ENCODE data around the gene TNK2. TPM values are rescaled to one million over a fixed set of nuclear protein-coding genes. Genes with fewer than 3 reads are reported as not detected.
A peak's percentile ranks its signal among the peaks of the same experiment; 100 is the strongest.

The TNK2 gene
- polyA plus RNA-seq, 3 donors = 0.84 to 131 (median 1.8) TPM

DNA sequence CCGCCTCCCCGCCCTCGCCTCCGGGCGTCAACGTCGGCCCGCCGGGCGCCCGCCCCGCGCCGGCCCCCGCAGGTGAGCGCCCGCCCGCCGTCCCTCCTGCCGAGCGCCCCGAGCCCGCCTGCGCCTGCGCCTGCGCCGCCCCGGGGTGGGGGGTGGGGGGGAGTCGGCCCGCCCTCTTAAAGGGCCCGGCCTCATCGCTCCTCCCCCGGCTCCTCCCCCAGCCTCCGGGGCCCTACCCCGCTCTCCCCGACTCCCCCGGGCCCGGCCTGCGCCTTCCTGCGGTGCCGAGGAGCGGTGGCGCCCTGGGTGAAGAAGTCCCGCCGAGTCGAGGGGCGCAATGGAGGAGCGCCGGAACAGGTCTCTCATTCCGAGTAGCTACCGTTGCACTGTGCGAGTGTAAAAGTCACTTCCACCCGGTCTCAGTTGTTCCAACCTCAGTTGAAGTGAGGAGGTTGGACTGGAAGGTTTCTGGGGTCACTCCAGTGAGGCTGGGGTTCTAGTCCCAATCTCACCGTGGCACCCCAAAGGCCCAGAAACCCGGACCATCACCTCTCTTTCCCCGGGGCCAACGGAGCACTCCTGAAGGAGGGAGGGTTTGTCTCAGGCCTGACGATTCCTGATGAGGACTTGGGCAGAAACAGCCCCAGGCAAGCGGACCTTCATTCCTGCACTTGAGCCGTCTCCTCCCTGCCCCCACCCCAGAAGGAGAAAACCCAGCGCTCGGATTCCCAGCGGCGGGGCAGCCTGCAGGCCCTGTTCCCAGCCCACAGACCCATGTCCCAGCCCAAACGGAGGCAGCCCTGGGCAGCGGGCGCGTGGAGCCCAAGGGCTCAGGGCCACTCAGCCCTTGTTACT lies 1.5 kb upstream of the TNK2 start:
- Histone ChIP-seq H3K4me1 (ENCODE audit: control insufficient read depth in 1 of 2, insufficient read depth in 2 of 2, low read length in 2 of 2) (peaks cover 45 to 48% of the 10 kb centered on the region in 2 donors), H3K4me3 (replicated peaks in 1 of 3; ENCODE audit: low read depth in 2 of 3, low read length in 3 of 3) (peak overlapping the region; percentile 12 to 72 (median 29)), H3K9ac (ENCODE audit: insufficient read depth, low read length, poor library complexity, severe bottlenecking) (no peak overlapping the region), H3K79me2 (ENCODE audit: insufficient read depth, low read length) (peaks cover 51% of the 10 kb centered on the region), H3K9me3 (replicated peaks in 1 of 2; ENCODE audit: control insufficient read depth in 1 of 2, insufficient read depth in 1 of 2, low read length in 2 of 2) (no peaks in the 10 kb centered on the region), H3K4me2 (replicated peaks; ENCODE audit: extremely low read depth, low read length, poor library complexity, severe bottlenecking) (peak overlapping the region; percentile 91), H3K36me3 (replicated peaks in 1 of 2; ENCODE audit: control insufficient read depth in 1 of 2, insufficient read depth in 2 of 2, low read length in 2 of 2) (no peaks in the 10 kb centered on the region), H2AFZ (ENCODE audit: insufficient read depth, low read depth, low read length, poor library complexity, severe bottlenecking) (peak overlapping the region; percentile 79), H3K27ac (ENCODE audit: low read depth in 1 of 2, low read length in 2 of 2) (peak overlapping the region; percentile 1 to 47), H3K27me3 (ENCODE audit: control insufficient read depth in 2 of 2, insufficient read depth in 2 of 2, low read length in 2 of 2) (no peaks in the 10 kb centered on the region), H4K20me1 (ENCODE audit: insufficient read depth, low read length) (peaks cover 6% of the 10 kb centered on the region)
- H3K9me3 Mint-ChIP-seq = peaks cover 0 to 1% (median 0%) of the 10 kb centered on the region in 7 donors
- H3K4me3 Mint-ChIP-seq = peak overlapping the region; percentile 75 to 76
- peak; percentile 72 to 79 (median 73) for DNase-seq
- H3K4me1 Mint-ChIP-seq = peaks cover 43% of the 10 kb centered on the region
- H3K27me3 Mint-ChIP-seq (ENCODE audit: low read depth in 3 of 3) = peaks cover 0 to 1% (median 1%) of the 10 kb centered on the region in 3 donors
- 20% methylated on average over 50 of the region's 68 CpGs for WGBS (ENCODE audit: insufficient coverage)
- H3K36me3 Mint-ChIP-seq = peaks cover 12 to 15% of the 10 kb centered on the region in 2 donors
- intact Hi-C loops (cut with micrococcal nuclease) = loop anchor here (2.0 to 10.0 kb wide), 5 partner anchors 15 to 1325 kb away; partner anchors contain the start of genes NRROS (in 1 of the 2) and PPP1R2 (in 1 of the 2)
- TF ChIP-seq CTCF (IDR thresholded peaks at IDR 0.05) = no peak
- peak overlapping the region in 3 of 7 donors; percentile 40 to 78 (median 74) for H3K27ac Mint-ChIP-seq

- peaks cover 47% of the 10 kb centered on the region for H3K4me1 Mint-ChIP-seq
- H3K9me3 Mint-ChIP-seq = peaks cover 0 to 1% (median 0%) of the 10 kb centered on the region in 7 donors
- peaks cover 0 to 1% (median 1%) of the 10 kb centered on the region in 3 donors for H3K27me3 Mint-ChIP-seq (ENCODE audit: low read depth in 3 of 3)
- no peaks in the 10 kb centered on the region for H3K36me3 ChIP-seq (replicated peaks in 1 of 2; ENCODE audit: control insufficient read depth in 1 of 2, insufficient read depth in 2 of 2, low read length in 2 of 2)
- H3K27me3 ChIP-seq (ENCODE audit: control insufficient read depth in 2 of 2, insufficient read depth in 2 of 2, low read length in 2 of 2) = no peaks in the 10 kb centered on the region
- under 1% methylated on average over 79 of the region's 103 CpGs for WGBS (ENCODE audit: insufficient coverage)
- H2AFZ ChIP-seq (ENCODE audit: insufficient read depth, low read depth, low read length, poor library complexity, severe bottlenecking) = no peak overlapping the region
- peaks cover 60% of the 10 kb centered on the region for H3K79me2 ChIP-seq (ENCODE audit: insufficient read depth, low read length)
- H4K20me1 ChIP-seq (ENCODE audit: insufficient read depth, low read length) = peaks cover 6% of the 10 kb centered on the region
- H3K4me2 ChIP-seq (replicated peaks; ENCODE audit: extremely low read depth, low read length, poor library complexity, severe bottlenecking) = peak overlapping the region; percentile 91
- H3K9ac ChIP-seq (ENCODE audit: insufficient read depth, low read length, poor library complexity, severe bottlenecking) = peak overlapping the region; percentile 93
- no peaks in the 10 kb centered on the region for H3K9me3 ChIP-seq (replicated peaks in 1 of 2; ENCODE audit: control insufficient read depth in 1 of 2, insufficient read depth in 1 of 2, low read length in 2 of 2)
- peaks cover 12 to 15% of the 10 kb centered on the region in 2 donors for H3K36me3 Mint-ChIP-seq
- DNase-seq = peak in 1 of 3 donors; percentile 16
- intact Hi-C loops (cut with micrococcal nuclease) = loop anchor here (2.0 to 10.0 kb wide), 5 partner anchors 14 to 1324 kb away; partner anchors contain the start of genes NRROS (in 1 of the 2) and PPP1R2 (in 1 of the 2)
- peak overlapping the region; percentile 99 to 100 (median 99) for H3K27ac Mint-ChIP-seq
- H3K4me3 Mint-ChIP-seq = peak overlapping the region; percentile 95 to 96
- peak overlapping the region; percentile 62 to 82 (median 78) for H3K4me3 ChIP-seq (replicated peaks in 1 of 3; ENCODE audit: low read depth in 2 of 3, low read length in 3 of 3)
- TF ChIP-seq CTCF (IDR thresholded peaks at IDR 0.05) = no peak
- H3K4me1 ChIP-seq (ENCODE audit: control insufficient read depth in 1 of 2, insufficient read depth in 2 of 2, low read length in 2 of 2) = peaks cover 51 to 53% of the 10 kb centered on the region in 2 donors
- H3K27ac ChIP-seq (ENCODE audit: low read depth in 1 of 2, low read length in 2 of 2) = peak overlapping the region; percentile 97 to 100
These were observed 587 bp upstream of the TNK2 start for GRCh38 chr3:195908694-195909581.

Data from CD14-positive monocyte (primary cell).